ENCODE measurements around the gene TSPAN18.

TSPAN18 gene

GRCh38 chr11:44804449-44805437, 78.0 kb downstream of the TSPAN18 start:
- no peak for DNase-seq

DNA sequence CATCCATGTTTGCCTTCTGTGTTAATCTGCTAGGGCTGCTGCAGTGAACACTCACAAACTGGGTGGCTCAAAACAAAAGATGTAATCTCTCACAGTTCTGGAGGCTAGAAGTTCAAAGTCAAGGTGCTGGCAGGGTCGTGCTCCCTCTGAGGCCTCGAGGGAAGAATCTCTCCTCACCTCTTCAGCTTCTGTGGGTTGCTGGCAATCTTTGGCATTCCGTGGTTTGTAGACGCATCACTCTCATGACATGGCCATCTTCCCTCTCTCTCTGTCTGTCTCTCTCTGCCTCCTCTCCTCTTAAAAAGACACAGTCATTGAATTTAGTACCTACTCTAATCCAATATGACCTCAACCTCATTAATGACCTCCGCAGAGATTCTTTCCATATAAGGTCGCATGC, 78.8 kb downstream of the TSPAN18 start:
- no peak for DNase-seq

DNA sequence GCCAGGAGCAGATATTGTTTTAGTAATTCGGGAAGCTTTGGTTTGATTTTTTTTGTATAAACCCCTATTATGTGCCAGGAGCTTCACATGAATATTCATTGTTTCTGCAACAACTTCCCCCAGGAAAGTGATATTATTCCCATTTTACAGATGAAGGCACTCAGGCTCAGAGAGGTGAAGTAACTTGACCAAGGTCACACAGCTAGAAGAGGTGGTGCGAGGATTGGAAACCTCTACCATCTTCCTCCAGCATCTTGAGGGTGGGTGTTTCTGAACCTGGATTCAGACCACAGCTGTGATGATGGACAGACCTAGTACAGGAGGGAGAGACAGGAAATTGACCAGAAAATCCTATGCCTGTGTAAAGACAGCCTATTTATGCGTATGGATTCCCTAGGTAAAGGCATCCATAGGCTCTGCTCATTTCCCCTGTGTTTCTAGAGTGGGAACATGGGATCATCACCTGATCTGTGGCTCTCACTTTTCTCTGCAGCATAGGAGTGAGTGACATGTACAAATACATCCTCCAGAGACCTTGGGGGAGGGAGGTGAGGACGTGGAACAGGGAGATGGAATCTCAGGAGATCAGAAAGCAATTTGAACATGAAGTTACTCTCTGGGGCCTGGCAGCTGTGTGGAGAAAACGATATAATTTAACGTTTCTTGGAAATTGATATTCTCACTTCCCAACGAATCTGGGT, 81.4 kb downstream of the TSPAN18 start:
- DNase-seq: no peak

- DNase-seq: no peak
Measured at GRCh38 chr11:44809283-44809682, 82.5 kb downstream of the TSPAN18 start.

- DNase-seq: no peak
Measured at GRCh38 chr11:44811841-44812448, 85.2 kb downstream of the TSPAN18 start.

- DNase-seq: no peak
Measured at GRCh38 chr11:44812971-44813370, 86.2 kb downstream of the TSPAN18 start.

- no peak for DNase-seq
Measured at GRCh38 chr11:44813401-44813800, 86.6 kb downstream of the TSPAN18 start.

- DNase-seq: no peak
Measured at GRCh38 chr11:44814881-44815592, 88.3 kb downstream of the TSPAN18 start.

- DNase-seq: no peak
Measured at GRCh38 chr11:44815917-44816456, 89.2 kb downstream of the TSPAN18 start.

DNA sequence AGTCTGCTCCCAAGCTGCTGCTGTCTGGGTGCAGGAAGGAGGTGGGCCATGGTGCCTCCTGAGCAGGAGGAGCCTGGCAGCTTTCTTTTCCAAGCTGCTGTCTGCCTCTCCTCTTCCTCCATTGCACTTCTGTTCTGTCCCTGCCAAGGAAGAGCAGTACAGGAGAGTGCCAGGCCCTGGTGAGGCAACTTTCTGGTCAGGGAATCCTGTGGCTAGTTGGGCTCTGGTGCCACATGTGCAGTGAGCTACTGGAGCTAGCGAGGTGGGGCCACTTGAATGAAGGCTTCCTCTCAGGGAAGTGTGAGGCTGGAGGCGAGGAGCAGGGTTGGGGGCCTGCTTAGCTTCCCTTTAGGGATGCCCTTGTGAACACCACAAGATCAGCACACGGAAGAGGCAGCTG, 90.0 kb downstream of the TSPAN18 start:
- no peak for DNase-seq

DNA sequence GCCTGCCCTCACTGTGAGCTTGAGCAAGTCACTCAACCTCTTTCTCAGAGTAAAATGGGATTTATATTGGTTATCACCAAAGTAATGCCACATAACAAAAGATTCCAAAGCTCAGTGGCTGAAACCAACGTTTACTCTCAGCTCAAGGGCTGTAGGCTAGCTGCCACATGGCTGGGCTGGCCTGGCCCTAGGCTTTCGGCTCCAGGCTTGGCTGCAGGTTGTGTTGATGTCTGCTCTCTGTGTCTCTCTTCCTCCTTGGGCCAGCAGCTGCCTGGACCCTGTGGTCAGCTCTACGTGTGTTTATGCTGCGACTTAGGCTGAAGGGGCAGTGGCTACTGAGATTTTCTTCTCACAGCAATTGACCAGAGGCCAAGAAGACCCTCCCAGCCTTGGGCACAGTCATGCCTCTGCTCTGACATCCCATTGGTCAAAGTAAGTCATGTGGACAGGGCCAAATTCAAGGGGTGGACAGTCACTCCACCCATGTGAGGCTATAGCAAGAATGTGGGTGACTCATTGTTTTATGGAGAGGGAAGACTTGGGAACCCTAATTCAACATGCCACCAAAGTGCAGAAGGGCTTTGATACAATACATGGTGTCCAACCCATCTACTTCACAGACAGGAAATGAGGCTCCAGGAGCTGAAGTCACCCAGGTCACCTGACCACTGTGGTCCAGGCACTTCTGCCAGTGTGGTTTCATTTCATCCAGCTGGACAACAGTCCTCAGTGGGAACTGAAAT, 90.6 kb downstream of the TSPAN18 start:
- DNase-seq: no peak

DNA sequence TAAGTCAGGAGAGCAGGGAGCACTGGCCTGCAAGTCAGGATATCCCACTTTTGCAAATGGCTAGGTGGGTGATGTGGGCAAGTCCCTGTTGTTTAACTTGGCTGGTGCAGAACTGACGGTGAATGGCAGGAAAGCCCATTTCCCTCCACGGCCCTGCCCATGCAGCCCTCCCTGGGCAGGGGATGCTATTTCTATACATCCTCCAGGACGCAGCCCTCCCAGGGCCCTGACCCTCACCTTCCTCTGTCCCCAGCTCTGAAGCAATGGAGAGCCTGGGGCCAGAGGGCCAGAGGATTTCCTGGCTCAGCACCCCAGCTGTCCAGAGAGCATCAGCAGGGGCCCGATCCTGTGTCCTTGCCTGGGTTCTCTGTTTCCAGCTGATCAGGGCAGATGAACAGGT, 91.3 kb downstream of the TSPAN18 start:
- DNase-seq: no peak

DNA sequence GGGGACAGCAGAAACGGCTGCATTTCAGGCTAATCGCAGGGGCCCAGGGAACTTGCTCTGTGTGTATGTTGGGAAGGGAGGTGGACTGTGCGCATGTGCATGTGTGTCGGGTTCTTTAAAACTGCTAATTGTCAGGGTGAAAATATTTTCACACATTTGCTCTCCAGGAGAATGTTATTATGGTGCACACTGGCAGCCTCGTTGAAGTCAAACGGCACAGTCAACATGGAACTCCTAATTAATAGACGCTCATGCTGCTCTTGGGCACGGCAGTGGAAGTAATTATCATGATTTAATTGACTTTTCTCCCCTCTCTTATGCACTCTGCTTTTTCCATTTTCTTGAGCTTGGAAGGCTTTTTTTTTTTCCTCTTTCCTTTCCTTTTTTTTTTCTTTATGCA, 92.6 kb downstream of the TSPAN18 start:
- DNase-seq: no peak

- DNase-seq: no peak
Measured at GRCh38 chr11:44822369-44822768, 95.6 kb downstream of the TSPAN18 start.

DNA sequence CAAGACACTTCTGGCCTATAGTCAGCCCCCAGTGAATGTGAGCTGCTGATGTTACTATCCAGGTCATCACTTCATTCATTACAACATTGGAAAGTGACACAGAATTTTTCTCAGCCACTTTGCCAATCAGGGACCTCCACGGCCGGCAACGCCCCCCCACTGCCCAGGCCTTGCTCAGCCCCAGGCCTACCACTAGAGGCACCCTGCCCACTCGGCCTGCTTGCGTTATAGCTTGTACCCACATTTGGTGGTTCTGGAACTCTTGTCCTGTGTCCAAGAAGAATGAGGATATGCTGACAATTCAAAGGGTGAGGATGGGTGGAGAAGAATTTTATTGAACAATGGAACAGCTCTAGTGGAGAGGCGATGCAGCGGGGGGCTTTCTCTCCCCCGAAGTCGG, 96.2 kb downstream of the TSPAN18 start:
- DNase-seq: no peak

DNA sequence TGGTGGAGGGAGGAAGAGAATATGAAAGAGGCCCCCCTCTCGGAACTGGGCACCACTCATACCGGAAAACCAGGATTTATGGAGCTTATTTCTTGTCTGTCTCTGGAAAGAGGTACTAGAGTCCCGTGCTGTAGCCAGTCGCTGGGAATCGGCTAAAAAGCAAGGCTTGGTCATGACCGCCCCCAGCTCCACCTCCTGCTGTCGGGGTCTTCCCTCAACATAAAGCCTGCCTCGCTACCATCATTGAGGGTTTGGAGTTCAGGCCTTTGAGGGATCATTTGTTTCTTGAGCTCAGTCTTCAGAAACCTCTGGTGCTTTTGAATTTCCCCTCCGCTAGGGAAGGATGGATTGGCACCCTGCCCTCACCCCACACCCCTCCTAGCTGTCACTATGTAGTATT, 97.1 kb downstream of the TSPAN18 start:
- no peak for DNase-seq

GRCh38 chr11:44824300-44824704, 97.5 kb downstream of the TSPAN18 start:
- no peak for DNase-seq

DNA sequence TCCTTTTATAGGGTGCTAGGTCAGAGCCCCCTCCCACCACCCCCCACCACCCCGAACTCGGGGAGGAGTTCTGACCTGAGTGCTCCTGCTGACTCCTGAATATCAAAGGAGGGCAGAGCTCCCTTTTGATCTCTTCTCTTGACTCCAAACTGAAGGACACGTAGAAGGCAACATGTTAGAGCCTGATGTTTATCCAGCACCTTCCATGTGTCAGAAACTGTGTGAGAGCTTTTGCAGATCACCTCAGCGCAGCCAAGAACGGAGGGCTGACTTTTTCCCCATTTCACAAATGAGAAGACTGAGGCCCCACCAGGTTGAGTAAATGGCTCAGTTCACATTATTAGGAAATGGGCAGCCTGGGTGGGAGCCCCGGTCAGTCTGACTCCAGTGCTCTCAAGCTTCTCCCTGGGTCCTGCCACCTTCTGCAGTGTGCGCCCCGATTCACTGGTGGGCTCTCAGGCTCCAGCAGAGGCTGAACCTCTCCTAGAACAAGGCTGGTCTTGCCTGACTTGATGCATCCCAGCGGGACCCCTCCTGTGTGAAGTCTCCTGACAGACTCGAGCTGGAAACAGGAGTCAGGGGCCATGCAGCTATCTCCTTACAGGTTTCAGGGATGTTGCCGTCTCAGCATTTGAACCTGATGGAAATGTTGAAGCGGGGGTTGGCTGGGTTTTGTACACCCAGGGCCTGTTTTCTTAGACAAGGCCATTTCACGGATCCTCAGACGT, 98.5 kb downstream of the TSPAN18 start:
- no peak for DNase-seq

DNA sequence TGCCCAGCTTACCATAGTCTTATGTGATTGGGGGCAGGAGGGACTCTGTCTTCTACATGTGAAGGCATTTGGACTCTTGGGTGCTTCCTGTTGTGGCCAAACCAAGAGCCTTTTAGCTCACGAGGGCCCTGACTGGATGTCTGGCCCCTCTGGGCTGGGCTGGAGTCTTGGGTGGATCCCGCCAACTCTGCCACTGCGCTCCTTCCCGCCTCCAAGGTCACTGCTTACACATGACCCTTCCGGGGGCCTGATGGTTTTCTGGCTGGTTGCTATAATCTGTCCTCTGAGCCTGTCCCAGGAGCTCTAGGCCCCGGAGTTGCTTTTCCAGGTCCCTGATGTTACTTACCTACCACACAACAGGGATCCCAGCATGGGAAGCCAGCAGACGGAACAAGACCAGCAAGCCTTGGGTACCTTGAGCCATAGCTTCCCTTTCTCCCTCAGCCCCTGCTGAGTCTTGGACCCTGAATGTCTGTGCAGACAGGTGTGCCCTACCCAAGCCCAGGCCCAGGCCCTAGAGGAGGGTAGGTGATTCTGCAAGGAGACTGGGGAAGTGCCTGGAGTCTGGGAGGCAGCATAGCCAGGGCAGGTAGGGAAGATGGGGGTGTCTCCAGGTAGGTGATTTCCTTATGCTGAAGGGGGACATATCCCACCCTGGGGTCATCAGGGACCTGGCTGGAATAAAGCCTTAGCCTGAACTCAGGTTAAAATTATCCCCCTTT, 100.3 kb downstream of the TSPAN18 start:
- no peak for DNase-seq

DNA sequence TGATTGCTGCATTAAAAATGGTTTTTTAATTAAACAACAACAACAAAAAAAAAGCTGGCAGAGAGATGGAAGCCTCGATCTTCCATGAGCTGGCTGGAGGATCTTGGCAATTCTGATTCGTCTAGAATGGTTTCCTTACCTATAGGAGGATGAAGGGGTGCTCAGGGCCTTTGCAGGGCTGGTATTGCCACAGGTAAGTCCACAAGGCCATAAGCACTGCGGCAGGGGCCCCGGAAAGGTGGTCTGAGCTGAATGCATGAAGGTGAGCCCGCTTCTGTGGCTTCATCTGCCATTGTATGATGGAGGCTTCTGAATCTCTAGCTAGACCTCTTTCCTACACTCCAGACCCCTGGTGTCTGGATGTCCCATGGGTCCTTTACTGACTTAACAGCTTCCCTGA, 101.5 kb downstream of the TSPAN18 start:
- no peak for DNase-seq

DNA sequence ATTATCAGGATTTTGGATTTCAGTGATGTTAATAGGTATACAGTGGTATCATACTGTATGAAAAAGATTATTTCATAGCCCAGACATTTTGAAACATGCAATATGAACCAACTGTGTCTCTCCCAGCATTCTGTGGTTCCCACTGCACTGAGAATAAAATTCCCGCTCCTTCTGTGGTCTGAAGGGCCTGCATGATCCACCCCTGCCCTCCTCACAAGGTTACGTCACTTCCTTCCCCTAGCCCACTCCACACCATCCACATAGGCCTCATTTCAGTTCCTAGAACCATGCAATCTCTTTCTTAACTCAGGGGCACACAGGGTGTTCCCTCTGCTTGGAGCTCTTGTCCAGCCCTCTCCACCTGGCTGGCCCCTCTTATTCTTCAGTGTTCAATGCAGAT, 103.1 kb downstream of the TSPAN18 start:
- no peak for DNase-seq

Data from NCI-H1930 (cell line).